NCI-H1436 (cell line): Measurements from ENCODE around the gene ATP1A4.
"Not testable (repeated sequence)": the region's sequence is repeated elsewhere in the genome, so short reads cannot be mapped to it uniquely, and the experiment has no call there.

Source experiments
- DNase-seq: peaks from one replicate; lab custom pipeline; 2025; lab: John Stamatoyannopoulos, UW

ATP1A4 gene

DNA sequence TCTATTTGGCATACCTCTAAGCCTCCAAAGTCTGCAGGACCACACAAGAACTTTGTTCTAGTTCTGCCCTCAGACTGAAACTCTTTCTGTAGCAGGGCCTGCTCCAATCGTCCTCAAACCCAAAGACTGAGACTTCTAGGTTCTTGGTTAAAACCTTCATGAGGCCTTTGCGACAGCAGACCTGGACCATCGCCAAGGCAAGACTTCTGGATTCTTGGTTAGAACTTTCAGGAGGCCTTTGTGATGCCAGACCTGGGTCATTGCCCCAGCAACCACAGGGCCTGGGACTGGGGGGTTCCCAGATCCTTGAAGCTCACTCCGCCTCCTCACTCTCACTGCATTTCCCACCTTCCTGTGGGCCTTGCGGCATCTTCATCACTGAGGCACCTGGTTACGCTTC lies at the start of gene ATP1A4:
TSS of gene ATP1A4 (plus strand) at position 301 of the 400 bp plus-strand sequence. CDS start 438 bp downstream, outside the sequence.
- no peak for DNase-seq

DNA sequence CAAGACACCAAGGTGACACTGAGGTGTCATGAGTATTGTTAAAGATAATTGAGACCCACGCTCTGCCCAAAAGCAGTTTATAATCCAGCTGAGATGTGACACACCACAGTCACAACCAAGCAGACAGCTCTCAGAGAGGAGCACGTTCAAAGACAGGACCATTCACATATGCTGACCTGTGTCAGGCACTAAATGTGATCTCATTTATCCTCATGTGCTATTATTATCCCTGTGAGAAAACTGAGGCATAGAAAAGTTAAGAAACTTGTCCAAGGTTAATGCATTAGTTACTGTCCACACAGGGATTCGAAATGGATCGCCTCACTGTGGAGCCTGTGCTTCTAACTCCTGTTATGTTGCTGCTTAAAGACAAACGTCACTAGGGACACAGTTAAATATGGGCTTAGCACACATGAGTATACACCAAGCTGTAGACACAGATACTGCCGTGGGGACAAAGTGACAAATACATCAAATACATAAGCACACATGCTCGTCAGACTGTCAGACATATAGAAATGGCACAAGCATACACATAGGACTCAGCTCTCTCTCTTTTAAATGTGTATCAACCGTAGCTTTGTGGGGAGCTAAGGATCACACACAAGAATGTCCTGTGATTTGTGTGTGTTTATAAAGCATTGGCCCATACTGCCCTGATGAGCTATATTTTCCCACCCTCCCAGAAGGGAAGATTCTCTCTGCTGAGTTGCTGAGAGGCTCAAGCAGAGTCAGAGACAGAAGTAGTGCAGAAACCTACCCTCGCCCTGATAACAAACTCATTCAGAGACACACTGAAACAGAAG lies 49.5 kb upstream of the ATP1A4 start:
- no peak for DNase-seq

DNA sequence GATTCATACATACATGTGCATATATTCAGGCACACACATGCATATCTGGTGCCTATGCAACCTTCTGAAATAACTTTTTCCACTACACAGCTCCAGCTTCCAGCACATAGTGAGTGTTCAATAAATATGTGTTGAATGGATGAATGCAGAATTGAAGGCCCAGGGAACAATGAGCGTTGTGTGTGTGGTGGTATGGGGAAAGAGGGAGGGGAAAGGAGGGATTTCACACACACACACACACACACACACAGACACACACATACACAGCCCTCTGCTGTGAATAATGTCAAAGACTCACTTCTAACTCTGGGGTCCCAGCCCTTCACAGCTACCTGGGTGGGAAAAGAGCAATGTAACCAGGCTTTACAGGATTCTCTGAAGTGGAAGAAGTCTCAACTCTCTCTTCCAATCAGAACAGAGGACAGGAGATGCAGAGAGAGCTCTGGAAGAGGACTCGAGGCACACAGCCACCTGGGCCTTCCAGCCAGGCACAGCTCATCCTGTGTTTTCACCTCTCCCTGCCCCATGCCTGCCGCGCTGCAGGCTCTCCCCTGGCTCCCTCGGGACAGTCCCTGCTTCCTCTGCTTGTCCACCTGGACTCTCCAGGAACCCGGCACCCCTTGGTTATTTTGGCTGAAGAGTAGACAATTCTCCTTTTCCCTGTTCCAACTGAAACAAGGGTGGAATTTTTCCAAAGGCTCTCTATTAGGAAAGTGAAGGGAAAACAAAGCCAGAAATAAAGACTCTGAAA lies 47.6 kb upstream of the ATP1A4 start:
- no peak for DNase-seq

DNA sequence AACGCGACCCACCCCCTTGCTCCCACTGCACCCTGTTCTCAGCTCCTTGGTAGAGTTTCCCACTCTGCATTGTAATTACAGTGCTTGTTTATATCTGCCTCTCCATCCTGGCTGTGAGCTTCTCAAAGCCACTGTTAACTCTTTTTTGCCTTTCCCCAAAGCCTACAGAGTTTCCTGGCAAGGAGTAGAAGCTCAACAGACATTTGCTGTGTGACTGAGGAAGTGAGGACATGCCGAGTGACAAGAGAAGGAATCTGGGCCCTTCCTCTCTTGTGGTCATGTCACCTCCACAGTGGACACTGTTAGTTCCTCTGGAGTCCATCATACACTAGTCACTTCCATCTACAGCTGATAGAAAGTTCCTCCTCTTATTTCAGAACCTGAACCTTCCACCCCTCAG lies 46.9 kb upstream of the ATP1A4 start:
- no peak for DNase-seq

DNA sequence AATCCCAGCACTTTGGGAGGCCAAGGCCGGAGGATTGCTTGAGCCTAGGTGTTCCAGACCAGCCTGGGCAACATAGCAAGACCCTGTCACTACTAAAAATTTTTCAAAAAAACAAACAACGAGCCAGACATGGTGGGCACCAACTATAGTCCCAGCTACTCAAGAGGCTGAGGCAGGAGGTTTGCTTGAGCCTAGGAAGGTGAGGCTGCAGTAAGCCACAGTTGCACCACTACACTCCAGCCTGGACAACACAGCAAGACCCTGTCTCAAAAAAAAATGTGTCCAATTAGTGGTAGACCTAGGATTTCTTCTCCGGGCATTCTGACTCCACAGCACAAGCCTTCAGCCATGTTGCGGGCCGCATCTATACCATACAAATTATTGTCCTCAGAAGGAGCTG lies 46.2 kb upstream of the ATP1A4 start:
- no peak for DNase-seq

DNA sequence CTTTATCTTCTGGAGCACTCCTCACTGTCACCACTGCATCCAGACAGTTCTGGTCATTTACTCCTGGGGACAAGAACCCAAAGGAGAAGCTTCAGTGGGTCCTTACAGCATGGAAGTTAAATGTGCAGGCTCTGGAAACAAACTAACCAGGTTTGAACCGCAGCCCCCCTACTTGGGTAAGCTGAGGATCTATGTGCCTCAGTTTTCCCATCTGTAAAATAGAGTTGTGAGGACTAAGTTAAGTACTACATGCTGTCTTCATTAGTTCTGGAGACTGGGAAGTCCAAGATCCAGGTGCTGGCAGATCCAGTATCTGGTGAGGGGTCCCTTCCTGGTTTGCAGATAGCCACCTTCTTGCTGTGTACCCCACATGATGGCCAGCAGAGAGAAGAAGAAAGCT lies 43.9 kb upstream of the ATP1A4 start:
- no peak for DNase-seq

DNA sequence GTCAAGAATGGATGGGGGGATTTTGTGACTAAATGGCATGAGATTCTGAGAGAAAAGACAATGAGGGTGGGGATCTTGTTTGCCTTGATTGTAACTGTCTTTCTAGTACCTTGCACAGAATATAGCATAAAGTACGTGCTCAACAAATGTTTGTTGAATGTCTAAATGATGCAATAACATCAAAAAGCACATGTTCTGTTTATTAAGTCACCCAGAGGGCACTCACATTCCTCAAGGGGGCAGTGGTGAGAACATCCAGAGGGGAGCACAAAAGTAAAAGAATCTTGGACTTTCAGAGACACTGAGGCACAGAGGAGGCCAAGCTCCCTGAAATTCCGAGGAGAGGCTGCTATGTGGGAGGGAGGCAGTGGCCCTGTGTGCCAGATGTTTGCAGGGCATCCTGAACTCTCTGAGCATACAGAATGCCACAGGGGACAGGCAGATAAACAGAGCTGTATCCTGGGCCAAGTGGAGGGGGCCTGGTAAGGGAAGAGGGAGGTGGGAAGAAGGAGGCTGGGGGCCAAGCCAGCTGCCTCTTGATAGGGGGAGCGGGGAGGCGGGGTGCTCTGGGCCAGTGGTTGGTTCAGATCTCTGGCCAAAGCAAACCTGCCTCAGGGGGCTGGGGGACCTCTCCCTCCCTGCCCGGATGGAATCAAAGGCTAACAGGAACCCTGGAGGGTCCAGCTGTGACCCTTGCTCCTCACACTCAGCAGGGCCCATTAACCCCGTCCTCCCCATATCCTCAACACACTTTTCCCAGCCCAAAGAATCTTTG lies 42.3 kb upstream of the ATP1A4 start:
- DNase-seq: peak; percentile 3

DNA sequence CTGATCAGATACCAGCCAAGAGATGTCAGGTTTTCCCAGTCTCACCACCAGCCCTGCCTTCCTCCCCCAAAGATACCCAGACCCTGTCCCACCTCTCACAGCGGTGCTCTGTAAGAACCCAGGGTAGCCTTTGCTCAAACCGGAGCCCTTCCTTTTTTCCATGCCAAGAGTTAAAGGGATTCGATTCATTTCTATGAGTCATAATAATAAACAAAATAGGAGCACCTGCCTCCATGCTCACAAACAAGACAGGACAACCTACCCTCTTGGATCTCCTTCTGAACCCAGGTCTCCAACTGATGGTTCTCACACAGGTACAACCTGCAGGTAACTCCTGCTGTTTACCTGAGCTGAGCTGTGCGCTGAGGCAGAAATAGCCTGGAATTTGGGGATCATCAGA lies 41.7 kb upstream of the ATP1A4 start:
- DNase-seq: no peak

DNA sequence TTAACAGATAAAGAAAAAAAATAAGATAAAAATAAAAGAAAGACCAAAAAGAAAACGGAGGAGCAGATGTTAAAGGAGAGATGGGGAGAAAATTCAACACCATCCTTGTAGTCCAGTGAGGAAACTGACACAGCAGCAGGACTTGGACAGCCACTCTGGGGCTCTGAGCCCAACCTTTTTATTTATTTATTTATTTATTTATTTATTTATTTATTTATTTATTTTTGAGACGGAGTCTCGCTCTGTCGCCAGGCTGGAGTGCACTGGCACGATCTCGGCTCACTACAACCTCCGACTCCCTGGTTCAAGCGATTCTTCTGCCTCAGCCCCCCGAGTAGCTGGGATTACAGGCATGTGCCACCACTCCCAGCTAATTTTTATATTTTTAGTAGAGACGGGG lies 39.9 kb upstream of the ATP1A4 start:
- DNase-seq: not testable (repeated sequence)

DNA sequence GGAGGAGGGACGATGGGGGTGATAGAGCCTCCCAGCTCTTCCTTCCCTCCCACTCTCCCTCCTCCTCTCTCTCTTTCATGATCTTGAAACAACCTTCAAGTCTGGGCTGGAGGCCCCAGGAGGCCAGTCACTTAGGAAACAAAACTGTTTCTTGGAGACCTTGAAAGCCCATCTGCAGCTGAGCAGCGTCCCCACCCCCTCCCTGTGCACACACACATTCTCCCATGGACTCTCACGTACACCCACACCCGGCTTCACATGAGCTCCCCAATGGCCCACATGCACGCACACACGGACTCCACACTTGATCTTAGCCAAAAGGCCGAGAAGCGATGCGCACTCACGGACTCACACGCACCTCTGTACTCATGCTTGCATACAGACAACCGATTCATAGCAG lies 39.0 kb upstream of the ATP1A4 start:
- no peak for DNase-seq

DNA sequence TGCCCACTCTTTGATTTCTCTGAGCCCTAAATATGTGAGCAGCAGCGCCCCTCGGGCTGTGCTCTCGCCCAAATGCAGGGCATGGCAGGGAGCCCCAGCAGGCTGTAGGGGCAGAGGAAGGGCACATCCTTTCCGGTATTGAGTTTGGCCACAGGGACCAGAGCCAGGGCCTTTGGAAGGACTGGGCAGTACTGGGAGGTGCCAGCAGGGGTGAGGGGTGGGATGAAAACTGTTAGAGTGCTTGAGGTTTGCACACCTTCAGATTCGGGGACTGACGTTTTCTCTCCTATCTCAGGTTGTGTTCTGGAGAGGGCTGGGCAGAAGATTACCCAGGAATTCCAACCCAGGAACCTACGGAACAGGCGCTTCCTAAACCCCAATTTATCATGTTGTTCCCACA lies 38.0 kb upstream of the ATP1A4 start:
- DNase-seq: no peak

DNA sequence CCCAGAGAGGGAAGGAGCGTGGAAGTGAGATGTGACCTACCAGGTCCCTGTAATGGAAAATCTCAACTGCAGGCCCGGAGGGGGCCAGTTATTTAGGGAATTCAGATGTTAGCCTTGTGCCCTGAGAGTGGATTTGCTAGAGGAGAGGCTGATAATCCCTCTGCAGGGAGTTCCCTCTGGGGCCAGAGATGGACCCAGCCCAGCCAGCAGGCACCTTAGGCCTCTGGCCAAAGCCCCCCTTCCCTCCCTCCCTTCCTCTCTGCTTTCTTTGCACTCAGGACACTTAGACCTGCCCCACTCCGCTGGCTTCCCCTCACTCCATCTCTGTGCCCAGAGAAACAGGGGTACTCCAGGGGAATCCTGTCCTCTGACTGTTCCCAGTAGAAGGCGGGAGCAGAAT lies 37.3 kb upstream of the ATP1A4 start:
- DNase-seq: no peak

DNA sequence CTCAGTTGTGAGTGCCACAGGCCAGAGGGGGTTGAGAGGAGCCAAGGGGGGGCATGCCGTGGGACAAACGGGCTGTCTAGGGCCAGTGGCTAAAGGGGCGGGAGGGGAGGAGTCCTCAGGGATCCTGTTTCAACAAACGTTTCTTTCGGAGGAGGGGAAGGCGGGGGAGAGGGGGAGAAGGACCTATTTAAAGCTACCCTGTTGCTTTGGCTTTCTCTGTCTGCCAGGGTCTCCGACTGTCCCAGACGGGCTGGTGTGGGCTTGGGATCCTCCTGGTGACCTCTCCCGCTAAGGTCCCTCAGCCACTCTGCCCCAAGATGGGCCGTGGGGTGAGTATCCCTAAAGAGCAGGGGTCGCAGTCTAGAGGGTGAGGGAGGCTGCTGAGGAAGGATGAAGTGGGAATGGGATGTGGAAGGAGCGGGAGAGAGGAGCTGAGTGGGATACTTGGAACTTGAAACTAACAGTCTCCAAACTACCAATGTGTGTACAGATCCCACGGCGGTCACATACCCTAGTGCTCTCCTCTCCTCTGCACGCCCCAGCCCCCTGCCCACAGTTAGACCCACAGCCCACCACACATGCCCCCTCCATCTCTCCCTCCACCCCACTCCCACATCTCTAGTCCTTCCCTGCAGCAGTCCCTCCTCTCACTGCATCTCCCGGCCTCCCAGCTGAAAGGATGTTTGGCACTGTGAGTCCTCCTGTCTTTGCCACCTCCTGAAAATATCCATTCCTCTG lies 35.7 kb upstream of the ATP1A4 start, which contains the start of gene ATP1A2:
TSS of gene ATP1A2 (plus strand) at position 215 of the 738 bp plus-strand sequence. CDS start at position 318, 103 bp downstream.
- DNase-seq: no peak

DNA sequence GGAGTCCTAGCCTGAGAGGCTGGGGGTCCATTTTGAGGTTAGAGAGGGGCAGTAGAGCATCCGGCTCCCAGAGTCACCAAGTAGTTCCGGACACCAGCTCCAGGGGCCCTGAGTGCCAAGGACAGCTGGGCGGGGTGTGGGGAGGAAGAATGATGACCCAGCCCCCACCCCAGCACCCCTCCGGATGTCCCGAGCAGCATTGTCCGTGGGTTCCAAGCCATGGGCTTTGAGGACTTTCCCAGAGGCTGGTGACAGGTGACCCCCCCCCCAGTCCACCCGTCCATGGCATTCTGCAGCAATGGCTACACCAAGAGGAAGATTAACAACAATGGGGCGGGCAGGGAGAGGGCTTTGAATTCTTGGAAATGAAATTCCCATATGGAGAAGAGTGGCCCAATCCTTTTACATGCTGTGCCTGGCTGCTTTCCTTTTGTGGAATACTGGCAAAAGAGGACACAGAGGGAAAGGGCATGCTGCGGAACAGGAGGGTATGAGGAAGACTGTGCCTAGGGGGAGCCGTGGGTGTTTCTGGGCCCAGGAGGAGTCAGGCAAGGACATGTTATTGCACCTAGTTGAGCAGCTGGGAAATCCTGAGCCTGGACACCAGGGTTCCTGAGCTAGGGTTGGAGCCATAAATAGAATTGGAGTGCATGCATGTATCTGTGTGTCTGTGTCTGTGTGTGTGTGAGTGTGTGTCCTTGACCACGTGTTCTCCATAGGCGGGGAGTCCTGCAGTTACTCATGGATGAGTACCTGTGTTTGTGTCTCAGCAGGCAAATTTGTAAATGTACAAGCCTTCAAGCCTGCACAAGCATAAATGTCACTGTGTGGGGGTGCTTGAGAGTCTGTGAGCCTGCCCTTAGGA lies 34.9 kb upstream of the ATP1A4 start:
- no peak for DNase-seq

DNA sequence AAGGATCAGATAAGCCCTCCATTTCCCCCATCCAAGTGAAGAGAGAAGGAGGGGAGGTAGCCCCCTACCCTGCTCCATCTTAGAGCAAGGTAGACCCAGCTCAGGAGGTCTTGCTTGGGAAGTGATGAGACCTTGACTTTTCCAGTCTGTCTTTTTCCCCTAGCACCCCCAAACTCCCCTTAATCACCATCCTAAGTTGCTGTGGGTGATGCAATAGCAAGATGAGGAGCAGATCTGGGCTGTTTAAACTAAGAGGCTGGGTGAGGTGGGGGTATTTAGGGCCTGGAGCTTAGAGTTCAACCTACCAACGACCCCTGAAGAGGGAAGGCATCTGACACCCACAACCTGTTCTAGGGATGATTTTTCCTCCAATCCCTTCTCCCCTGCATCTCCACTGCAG lies 34.1 kb upstream of the ATP1A4 start:
- no peak for DNase-seq

DNA sequence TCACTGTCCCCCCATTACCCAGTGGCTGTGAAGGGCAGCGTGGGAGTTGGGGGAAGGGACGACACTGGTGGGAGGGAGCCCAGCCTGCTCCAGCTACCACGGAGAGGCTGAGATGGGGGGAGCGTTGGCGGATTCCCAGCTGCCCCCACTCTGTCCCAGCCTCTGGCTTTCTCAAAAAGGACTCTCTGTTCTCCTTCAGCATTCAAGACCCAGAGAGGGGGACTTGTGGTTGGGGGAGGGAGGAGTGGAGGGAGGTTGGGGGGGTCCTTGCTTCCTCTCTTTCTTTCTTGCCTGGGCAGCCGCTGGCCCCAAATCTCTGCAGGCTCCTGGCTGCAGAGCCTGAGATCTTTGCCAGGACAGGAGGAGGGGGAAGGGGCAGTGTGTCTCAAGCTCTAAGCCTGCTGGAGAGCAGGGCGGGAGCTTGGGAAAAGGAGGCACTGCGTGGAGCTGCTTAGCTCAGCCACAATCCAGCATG lies 33.7 kb upstream of the ATP1A4 start:
- DNase-seq: no peak

DNA sequence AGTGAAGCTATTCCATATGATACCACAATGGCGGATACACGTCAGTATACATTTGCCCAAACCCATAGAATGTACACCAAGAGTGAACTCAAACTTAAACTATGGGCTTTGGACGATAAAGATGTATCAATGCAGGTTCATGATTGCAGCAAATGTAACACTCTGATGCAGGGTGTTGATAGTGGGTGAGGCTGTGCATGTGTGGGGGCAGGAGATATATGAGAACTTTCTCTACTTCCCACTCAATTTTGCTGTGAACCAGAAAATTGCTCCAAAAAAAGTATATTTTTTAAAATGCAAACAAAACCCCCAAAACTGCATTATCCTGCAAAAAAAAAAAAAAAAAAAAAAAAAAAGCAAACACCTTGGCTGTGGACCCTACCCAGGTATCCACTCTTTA lies 32.5 kb upstream of the ATP1A4 start:
- no peak for DNase-seq

DNA sequence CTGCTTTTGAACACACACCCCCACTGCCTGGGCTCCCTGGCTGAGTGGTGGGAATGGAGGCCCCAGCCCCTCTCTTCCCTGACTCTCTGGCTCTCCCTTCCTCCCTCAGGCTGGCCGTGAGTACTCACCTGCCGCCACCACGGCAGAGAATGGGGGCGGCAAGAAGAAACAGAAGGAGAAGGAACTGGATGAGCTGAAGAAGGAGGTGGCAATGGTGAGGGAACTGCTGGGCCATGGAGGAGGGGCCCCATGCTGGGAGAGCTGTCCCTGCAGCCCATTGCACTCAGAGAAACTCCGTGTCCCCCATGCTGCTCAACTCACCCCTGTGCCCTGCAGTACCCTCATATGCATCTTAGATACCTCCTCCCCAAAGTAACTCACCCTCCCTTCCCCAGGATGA lies 30.6 kb upstream of the ATP1A4 start:
- no peak for DNase-seq

DNA sequence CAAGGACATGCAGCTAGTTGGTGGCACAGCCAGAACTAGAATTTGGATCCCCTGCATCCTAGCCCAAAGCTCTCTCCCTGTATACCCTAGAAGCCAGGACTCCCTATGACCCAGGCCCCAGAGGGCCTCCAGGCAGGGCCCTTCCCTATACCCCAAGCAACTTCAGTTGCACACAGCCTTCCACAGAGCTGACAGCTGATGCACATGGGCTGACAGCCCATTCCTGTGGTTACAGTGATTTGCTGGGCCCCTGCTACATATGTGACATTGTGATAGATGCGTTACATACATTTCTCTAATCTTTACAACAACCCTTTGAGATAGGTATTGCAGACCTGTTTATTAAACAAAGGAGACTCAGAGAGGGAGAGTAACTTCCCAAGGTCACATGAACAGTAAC lies 30.0 kb upstream of the ATP1A4 start:
- no peak for DNase-seq

DNA sequence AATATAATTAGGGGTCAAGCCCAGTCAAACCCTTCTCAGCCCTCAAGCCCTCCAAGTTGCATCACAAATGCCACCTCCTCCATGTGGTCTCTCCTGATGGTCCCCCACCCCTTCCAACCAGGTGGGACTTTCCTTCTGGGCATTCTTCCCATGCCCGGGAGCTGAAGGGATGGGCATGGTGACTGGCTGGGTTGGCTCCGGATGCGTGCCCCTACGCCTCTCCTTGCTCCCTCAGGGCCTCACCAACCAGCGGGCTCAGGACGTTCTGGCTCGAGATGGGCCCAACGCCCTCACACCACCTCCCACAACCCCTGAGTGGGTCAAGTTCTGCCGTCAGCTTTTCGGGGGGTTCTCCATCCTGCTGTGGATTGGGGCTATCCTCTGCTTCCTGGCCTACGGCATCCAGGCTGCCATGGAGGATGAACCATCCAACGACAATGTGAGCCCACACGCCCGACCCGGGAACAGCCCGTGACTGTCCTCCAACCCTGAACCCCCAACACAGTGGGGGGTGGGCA lies 28.4 kb upstream of the ATP1A4 start:
- DNase-seq: no peak

DNA sequence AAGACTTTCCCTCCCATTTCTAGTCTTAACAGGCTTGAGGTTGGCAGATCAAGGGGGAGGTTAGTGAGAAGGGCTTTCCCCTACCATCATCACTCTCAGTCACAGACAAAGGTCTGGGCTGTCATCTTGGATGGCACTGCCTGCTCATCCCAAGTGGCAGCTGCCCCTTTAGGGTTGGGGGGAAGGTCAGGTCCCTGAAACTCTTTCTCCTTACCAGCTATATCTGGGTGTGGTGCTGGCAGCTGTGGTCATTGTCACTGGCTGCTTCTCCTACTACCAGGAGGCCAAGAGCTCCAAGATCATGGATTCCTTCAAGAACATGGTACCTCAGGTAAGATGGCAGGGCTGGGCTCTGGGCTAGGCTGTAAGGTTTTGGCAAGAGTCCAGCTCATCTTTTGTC lies 27.7 kb upstream of the ATP1A4 start:
- no peak for DNase-seq
